PC-9 (cell line): ENCODE measurements around the gene GBP2. TPM values are rescaled to one million over a fixed set of nuclear protein-coding genes. Genes with fewer than 3 reads are reported as not detected.

Source experiments
- BruUV-seq: library from RNA; stranded (reverse); fragments of 400-500 nt; replicated peaks from 2 replicates; lab custom pipeline; 2021; lab: Mats Ljungman, UMichigan
- CTCF ChIA-PET: fragments of 300-600 bp; sonication (Branson Sonifier 250); formaldehyde crosslinking; loops from one replicate; lab custom pipeline; 2022; ENCODE audit warnings: antibody characterized with exemption; lab: Charles Lee
- POLR2A ChIA-PET: fragments of 300-600 bp; sonication (Branson Sonifier 250); formaldehyde crosslinking; loops from one replicate; lab custom pipeline; 2022; ENCODE audit warnings: antibody characterized with exemption; ENCODE audit not compliant: unreplicated experiment; lab: Charles Lee
- DNase-seq, 2 experiments: peaks; one replicate each; pipeline versions ENCODE4 v3.0.0 to v3.0.0-alpha.2; 2015 to 2022; ENCODE audit warnings: mixed read lengths in 1 of 2
- H2AFZ ChIP-seq: fragments of 200-600 bp; sonication (generic); 2 replicates; pipeline ENCODE4 v1.8.1; 2017; ENCODE audit warnings: antibody characterized with exemption
- H3F3A ChIP-seq: fragments of 200-600 bp; sonication (generic); 2 replicates; pipeline ENCODE4 v1.8.1; 2017; ENCODE audit warnings: antibody characterized with exemption, mild to moderate bottlenecking, low read depth; ENCODE audit not compliant: insufficient read depth
- H3K27ac ChIP-seq: fragments of 200-600 bp; sonication (generic); 2 replicates; pipeline ENCODE4 v1.6.1; 2016; ENCODE audit warnings: mixed run types
- H3K27me3 ChIP-seq: fragments of 200-600 bp; sonication (generic); 2 replicates; pipeline ENCODE4 v1.6.1; 2016; ENCODE audit warnings: low read depth, mixed run types; ENCODE audit not compliant: insufficient read depth
- H3K36me3 ChIP-seq: fragments of 200-600 bp; sonication (generic); 2 replicates; pipeline ENCODE4 v1.6.1; 2016; ENCODE audit warnings: low read depth, mixed run types
- H3K4me1 ChIP-seq: fragments of 200-600 bp; sonication (generic); replicated peaks from 2 replicates; pipeline ENCODE4 v1.6.1; 2016; ENCODE audit warnings: mixed run types; ENCODE audit not compliant: insufficient read depth
- H3K4me2 ChIP-seq: fragments of 200-600 bp; sonication (generic); 2 replicates; pipeline ENCODE4 v1.6.1; 2017; ENCODE audit warnings: mixed run types
- H3K4me3 ChIP-seq: fragments of 200-600 bp; sonication (generic); 2 replicates; pipeline ENCODE4 v1.6.1; 2016; ENCODE audit warnings: mixed run types
- H3K79me2 ChIP-seq: fragments of 200-600 bp; sonication (generic); 2 replicates; pipeline ENCODE4 v1.6.1; 2017; ENCODE audit warnings: low read depth, mixed run types
- H3K9me2 ChIP-seq: fragments of 200-600 bp; sonication (generic); 2 replicates; pipeline ENCODE4 v1.8.1; 2017; ENCODE audit warnings: mild to moderate bottlenecking; ENCODE audit not compliant: insufficient read depth
- H3K9me3 ChIP-seq: fragments of 200-600 bp; sonication (generic); 2 replicates; pipeline ENCODE4 v1.8.1; 2016; ENCODE audit warnings: low read depth; ENCODE audit not compliant: insufficient read depth
- H4K20me1 ChIP-seq: fragments of 200-600 bp; sonication (generic); 2 replicates; pipeline ENCODE4 v1.8.1; 2017; ENCODE audit not compliant: insufficient read depth
- CTCF ChIP-seq: fragments of 200-600 bp; sonication (generic); conservative IDR thresholded peaks from 2 replicates; pipeline ENCODE4 v1.6.1; 2017; ENCODE audit warnings: mixed run types, antibody characterized with exemption, mild to moderate bottlenecking, moderate library complexity
- EZH2 ChIP-seq: fragments of 200-600 bp; sonication (generic); IDR thresholded peaks from 2 replicates; pipeline ENCODE4 v1.8.0; 2017; ENCODE audit warnings: antibody characterized with exemption, low read depth
- intact Hi-C: fragments of 100-400 bp; cut with micrococcal nuclease; formaldehyde crosslinking; loops from one replicate; pipeline ENCODE4 v1.10.0; 2022; ENCODE audit not compliant: unreplicated experiment
- total RNA-seq: library from RNA; stranded (reverse); gene quantifications from 2 replicates; pipeline ENCODE4 v1.2.3, GENCODE V29; 2021

Gene GBP2
- total RNA-seq, 1 experiment from 2014 or later, result 7.0 TPM

GRCh38 chr1:89069951-89070350 is 56.0 kb downstream of the GBP2 start:
- no peak overlapping the region for H3K4me3 ChIP-seq
- H2AFZ ChIP-seq, result peak overlapping the region; percentile 29
- CTCF ChIA-PET, result interaction anchor here (0.6 kb wide), 1 partner anchor 86 kb away, joined by 10 read pairs; no protein-coding TSS in a partner anchor

GRCh38 chr1:89068291-89068690 is 57.6 kb downstream of the GBP2 start:
- no peaks in the 10 kb centered on the region for H3K27me3 ChIP-seq
- no peaks in the 10 kb centered on the region for H3K79me2 ChIP-seq
- no peak overlapping the region for H2AFZ ChIP-seq
- no peaks in the 10 kb centered on the region for H3K36me3 ChIP-seq
- no peaks in the 10 kb centered on the region for H3K9me2 ChIP-seq
- no peaks in the 10 kb centered on the region for H4K20me1 ChIP-seq
- POLR2A ChIA-PET, result no interaction called here
- no peaks in the 10 kb centered on the region for H3F3A ChIP-seq
- no peak overlapping the region for H3K27ac ChIP-seq
- H3K4me3 ChIP-seq, result no peak overlapping the region
- CTCF ChIA-PET, result no interaction called here
- no TSS peak for BruUV-seq
- peak; percentile 15 to 67 for DNase-seq
- H3K4me2 ChIP-seq, result 0 out of 2 replicates have a peak overlapping the region, but pooled peaks have one; percentile 6
- H3K4me1 ChIP-seq, result 0 out of 2 replicates have a peak, but pooled peaks cover 7% of the 10 kb centered on the region
- intact Hi-C loops, result no loop called here
- TF ChIP-seq EZH2 (no peak), CTCF (no peak)
- no peaks in the 10 kb centered on the region for H3K9me3 ChIP-seq

More at GRCh38 chr1:89069951-89070350, 56.0 kb downstream of the GBP2 start:
- Histone ChIP-seq H3K27me3 (no peaks in the 10 kb centered on the region), H3K79me2 (no peaks in the 10 kb centered on the region), H3K9me3 (no peaks in the 10 kb centered on the region), H3K4me1 (0 out of 2 replicates have a peak, but pooled peaks cover 7% of the 10 kb centered on the region), H4K20me1 (no peaks in the 10 kb centered on the region), H3K4me2 (no peak overlapping the region), H3K9me2 (no peaks in the 10 kb centered on the region), H3F3A (no peaks in the 10 kb centered on the region), H3K36me3 (no peaks in the 10 kb centered on the region), H3K27ac (no peak overlapping the region)
- TF ChIP-seq CTCF (no peak), EZH2 (no peak)
- no TSS peak for BruUV-seq
- POLR2A ChIA-PET, result no interaction called here
- no peak for DNase-seq
- intact Hi-C loops, result no loop called here

- Histone ChIP-seq H3F3A (no peaks in the 10 kb centered on the region), H3K27me3 (no peaks in the 10 kb centered on the region), H4K20me1 (no peaks in the 10 kb centered on the region), H3K9me2 (no peaks in the 10 kb centered on the region), H3K4me2 (peak within 1 kb of the TSS; percentile 59), H3K79me2 (no peaks in the 10 kb centered on the region), H3K36me3 (no peaks in the 10 kb centered on the region), H3K9me3 (no peaks in the 10 kb centered on the region), H3K4me3 (peak within 1 kb of the TSS; percentile 26; the same call in 1 of the 2 replicates), H3K4me1 (0 out of 2 replicates have a peak, but pooled peaks cover 7% of the 10 kb centered on the region), H2AFZ (peak within 1 kb of the TSS; percentile 32), H3K27ac (0 out of 2 replicates have a peak within 1 kb of the TSS, but pooled peaks have one; percentile 1)
- DNase-seq, result peak in 1 of 2 experiments; percentile 79
- POLR2A ChIA-PET, result interaction anchor here (0.6 to 0.8 kb wide), 5 partner anchors 41 to 795 kb away, joined by 3 to 11 read pairs (median 5); no protein-coding TSS in a partner anchor
- no TSS peak for BruUV-seq
- intact Hi-C loops, result loop anchor here (2.0 kb wide), 1 partner anchor 42 kb away; the partner anchor contains the start of gene GBP3
- CTCF ChIA-PET, result interaction anchor here (0.6 to 0.7 kb wide), 2 partner anchors 81 to 130 kb away, joined by 3 to 7 read pairs; no protein-coding TSS in a partner anchor
- no peak for TF ChIP-seq EZH2
- no peak for TF ChIP-seq CTCF
Measured at GRCh38 chr1:89065079-89065868, 60.6 kb downstream of the GBP2 start, which contains the start of gene GBP1. GBP1 (minus strand) TSS chr1:89065208; CDS start chr1:89063234, 1,974 bp downstream.
